ENCODE data around the gene WDR37.
A peak's percentile ranks its signal among the peaks of the same experiment; 100 is the strongest.
"Not testable (repeated sequence)": the region's sequence is repeated elsewhere in the genome, so short reads cannot be mapped to it uniquely, and the experiment has no call there.

The WDR37 gene

DNA sequence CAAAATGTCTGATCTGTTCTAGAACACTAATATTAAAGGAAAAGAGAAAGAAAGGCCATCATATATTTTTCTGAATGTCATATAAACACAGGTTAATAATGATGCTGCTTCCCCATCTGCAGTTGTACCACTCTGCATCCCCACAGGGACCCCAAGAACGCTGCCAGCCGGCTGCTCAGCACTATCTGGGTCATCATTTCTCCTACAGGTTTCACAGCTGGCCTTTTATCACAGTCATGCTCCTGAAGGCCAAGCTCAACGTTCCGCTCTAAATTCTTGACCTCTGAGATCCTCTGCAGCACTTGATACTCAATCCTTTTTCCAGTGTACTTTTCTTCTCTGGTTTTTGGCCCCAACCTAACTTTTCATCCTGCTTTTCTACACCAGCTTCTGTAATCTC, 12.0 kb upstream of the WDR37 start:
- DNase-seq = no peak

DNA sequence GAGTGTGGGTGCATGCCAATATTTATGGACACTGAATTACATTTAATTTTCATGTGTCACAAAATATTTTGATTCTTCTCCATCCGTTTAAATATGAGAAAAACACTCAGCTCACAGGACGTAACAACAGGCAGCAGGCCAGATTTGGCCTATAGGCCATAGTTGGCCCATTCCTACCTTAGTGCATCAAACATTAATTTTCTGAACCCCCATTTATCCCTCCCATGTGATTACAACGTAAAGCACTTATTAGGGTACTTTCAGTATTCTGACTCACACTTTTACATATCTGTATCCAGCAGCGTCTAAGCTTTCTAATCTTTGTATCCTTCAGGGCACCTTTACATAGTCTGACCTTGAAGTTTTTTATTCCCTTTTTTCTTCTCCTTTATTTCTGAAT, 11.2 kb upstream of the WDR37 start:
- no peak for DNase-seq

DNA sequence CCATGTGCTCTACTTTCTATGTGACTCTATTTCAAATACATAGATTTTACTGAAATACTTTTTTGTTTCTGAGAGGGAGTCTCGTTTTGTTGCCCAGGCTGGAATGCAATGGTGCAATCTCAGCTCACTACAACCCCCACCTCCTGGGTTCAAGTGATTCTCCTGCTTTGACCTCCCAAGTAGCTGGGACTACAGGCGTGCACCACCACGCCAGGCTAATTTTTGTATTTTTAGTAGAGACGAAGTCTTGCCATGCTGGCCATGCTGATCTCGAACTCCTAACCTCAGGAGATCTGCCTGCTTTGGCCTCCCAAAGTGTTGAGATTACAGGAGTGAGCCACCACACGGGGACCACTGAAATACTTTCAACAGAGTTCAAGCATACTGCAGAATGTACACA, 10.8 kb upstream of the WDR37 start:
- no peak for DNase-seq

- DNase-seq = peak; percentile 64
These were observed 8.2 kb upstream of the WDR37 start for GRCh38 chr10:1047937-1048336.

DNA sequence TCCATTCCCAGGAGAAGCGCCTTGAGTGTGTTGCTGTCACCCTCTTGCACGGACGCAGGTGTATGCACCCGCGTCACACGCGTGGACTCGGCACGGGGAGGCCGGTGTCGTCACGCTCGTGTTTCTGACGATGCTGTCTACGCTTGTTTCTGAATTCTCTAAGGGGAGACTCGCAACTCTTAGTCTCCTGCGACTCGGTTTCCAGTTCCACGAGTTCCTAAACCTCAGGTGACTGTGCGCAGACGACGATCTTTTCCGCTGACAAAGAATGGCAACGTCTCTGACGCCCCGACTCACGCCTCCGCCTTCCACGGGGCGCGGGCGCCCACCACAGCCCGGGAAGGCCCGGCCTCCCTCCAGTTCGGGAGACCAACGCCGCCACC, 7.8 kb upstream of the WDR37 start:
- no peak for DNase-seq

GRCh38 chr10:1048732-1049424, 7.3 kb upstream of the WDR37 start, which contains the start of gene IDI1:
Gene IDI1, minus strand, starts transcription at chr10:1049119. Its CDS starts 116 bp downstream, at chr10:1049003.
- peak; percentile 98 for DNase-seq

DNA sequence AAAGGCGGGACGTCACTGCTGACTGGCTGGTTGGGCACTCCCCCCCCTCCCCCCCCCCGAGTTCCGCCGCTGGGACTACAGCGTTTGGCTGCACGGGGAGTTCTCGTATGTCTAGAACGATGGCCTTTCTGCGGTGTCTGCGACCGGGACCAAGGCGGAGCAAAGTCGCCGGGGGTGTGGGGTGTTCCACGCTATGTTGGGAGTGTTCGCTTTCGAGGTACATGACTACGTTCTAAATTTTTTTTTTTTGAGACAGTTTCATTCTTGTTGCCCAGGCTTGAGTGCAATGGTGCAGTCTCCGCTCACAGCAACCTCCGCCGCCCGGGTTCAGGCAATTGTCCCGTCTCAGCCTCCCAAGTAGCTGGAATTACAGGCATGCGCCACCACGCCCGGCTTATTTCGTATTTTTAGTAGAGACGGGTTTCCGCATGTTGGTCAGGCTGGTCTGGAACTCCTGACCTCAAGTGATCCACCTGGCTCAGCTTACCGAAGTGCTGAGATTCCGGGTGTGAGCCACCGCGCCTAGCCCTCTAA, 6.7 kb upstream of the WDR37 start:
- no peak for DNase-seq

- DNase-seq = peak; percentile 25
These were observed 6.0 kb upstream of the WDR37 start for GRCh38 chr10:1050145-1050544.

DNA sequence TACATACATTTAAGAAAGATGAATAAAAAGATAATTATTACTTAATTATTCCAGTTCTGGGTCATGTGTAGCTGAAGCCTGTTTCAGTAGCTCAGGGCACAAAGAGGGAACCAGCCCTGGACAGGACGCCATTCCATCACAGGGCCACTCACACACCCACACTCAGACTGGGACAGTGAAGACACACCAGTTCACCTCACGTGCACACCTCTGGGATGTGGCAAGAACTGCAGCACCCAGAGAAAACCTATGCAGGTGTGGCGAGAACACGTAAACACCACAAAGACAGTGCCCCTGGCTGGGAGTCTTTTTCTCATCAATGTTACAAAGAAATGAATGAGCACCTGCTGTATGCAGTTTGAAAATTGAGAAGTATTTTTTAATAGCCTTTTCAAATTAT, 5.6 kb upstream of the WDR37 start:
- peak; percentile 52 for DNase-seq

DNA sequence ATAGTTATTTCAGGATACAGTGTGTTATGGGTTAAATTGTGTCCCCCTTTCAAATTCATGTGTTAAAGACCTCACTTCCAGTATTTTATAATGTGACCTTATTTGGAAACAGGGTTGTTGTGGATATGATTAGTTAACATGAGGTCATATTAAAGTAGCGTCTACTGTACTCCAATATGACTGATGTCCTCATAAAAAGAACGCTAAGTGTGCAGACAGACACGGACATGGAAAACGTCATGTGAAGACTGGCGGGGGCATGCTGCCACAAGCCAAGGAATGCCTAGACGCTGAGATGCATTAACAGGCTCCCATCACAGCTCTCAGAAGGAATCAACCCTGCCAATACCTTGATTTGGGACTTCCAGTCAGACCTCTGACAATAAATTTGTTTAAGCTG, 1.5 kb upstream of the WDR37 start:
- DNase-seq = no peak

GRCh38 chr10:1057106-1057657, 997 bp downstream of the WDR37 start:
- DNase-seq = peak; percentile 15

DNA sequence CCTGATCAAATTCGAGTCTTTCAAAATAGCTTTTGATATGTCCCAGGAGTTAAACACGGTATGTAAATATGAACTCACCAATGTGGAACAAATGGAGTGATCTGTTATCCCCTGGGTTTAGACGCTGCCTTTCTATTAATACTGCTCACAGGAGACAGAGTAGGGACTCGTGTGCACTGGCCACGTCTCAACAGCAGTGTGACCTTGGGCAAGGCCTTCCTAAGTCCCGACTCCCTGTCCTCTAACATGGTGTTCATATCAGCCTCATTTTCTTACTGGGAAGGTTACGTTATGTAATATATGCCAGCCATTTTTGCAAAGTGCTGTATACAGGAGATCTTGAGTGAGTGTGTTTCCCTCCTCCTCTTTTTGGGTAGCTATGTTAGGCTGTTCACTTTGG, 1.8 kb downstream of the WDR37 start:
- no peak for DNase-seq

- DNase-seq = no peak
These were observed 3.7 kb downstream of the WDR37 start for GRCh38 chr10:1059902-1060301.

DNA sequence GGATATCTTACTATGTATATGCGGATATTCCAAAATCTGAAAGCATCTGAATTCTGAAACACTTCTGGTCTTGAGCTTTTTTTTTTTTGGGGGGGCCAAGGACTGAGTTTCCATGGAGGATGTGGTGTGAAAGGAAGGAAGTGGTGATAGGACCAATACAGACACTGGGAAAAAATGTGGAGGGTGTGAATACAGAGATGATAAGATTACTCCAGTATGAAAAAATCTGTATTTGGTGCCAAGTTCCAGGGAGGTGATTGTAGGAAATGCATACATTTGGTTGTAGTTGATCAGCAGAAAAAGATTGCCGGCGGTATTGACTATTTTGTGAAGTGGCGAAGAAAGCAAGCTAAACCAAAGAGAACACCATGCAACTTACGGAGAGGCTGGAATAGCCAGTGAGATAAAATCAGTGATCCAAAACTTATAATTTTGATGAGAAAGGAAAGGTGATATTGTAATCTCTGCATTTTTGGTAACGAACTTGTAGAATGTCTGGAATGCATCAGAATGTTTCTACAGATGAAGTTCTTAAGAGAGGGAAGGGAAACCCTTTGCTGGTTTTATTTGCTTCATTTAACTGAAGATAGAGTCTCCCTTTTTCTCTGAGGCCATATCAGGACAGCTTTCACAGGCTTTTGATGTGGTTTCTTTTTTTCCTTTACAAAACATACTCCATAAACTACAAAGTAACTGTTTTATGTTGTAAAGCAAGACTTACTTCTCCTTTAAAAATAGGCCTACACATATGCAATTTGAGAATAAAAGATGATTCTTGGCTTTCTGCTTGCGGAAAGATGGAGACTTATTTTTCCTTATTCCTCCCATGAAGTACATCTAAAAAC, 6.0 kb downstream of the WDR37 start:
- no peak for DNase-seq

GRCh38 chr10:1063232-1063865, 7.2 kb downstream of the WDR37 start:
- no peak for DNase-seq

DNA sequence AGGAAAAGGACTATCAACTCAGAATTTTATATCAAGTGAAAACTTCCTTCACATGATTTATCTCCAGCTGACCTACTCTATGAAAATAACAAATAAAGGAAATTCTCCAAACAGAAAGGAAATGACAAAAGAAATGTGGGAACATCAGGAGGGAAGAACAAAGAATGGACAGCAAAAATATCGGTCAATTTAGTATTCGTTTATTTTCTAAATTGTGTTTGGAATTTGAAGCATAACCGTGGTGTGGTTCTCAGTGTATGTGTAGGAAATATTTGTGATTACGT, 8.7 kb downstream of the WDR37 start:
- no peak for DNase-seq

DNA sequence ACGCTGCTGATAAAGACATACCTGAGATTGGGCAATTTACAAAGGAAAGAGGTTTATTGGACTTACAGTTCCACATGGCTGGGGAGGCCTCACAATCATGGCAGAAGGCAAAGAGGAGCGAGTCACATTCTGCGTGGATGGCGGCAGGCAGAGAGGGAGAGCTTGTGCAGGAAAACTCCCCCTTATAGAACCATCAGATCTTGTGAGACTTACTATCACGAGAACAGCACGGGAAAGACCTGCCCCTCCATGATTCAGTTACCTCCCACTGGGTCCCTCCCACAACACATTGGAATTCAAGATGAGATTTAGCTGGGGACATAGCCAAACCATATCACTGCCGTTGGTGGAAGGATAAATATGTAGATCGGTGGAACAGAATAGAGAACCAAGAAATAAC, 10.5 kb downstream of the WDR37 start:
- DNase-seq = not testable (repeated sequence)

GRCh38 chr10:1068380-1069361, 12.5 kb downstream of the WDR37 start:
- no peak for DNase-seq

GRCh38 chr10:1070919-1071318, 14.7 kb downstream of the WDR37 start:
- DNase-seq = no peak

GRCh38 chr10:1074052-1074747, 18.0 kb downstream of the WDR37 start:
- no peak for DNase-seq

GRCh38 chr10:1074748-1075308, 18.6 kb downstream of the WDR37 start:
- no peak for DNase-seq

Data from NCI-H82 (cell line).